GM23338 (cell line): ENCODE measurements around the gene ALPL. TPM values are rescaled to one million over a fixed set of nuclear protein-coding genes. Genes with fewer than 3 reads are reported as not detected.
"Not testable (repeated sequence)": the region's sequence is repeated elsewhere in the genome, so short reads cannot be mapped to it uniquely, and the experiment has no call there.

Source experiments
- ATAC-seq: fragments of 200-7000 bp; cut with Tn5 transposase; 3 replicates; pipeline ENCODE4 v1.9.1; 2020
- DNase-seq: peaks from one replicate; pipeline ENCODE4 v3.0.0-alpha.2; 2015; ENCODE audit warnings: low spot score
- H2AFZ ChIP-seq: fragments of 200-600 bp; sonication (generic); 2 replicates; pipeline ENCODE4 v1.8.0; 2016; ENCODE audit warnings: antibody characterized with exemption, mild to moderate bottlenecking, moderate library complexity
- H3F3A ChIP-seq: fragments of 200-600 bp; sonication (generic); replicated peaks from 2 replicates; pipeline ENCODE4 v1.8.0; 2017; ENCODE audit warnings: antibody characterized with exemption, mixed run types, low read depth
- H3K27ac ChIP-seq: fragments of 200-600 bp; sonication (generic); 2 replicates; pipeline ENCODE4 v1.6.1; 2016; ENCODE audit warnings: low read depth
- H3K27me3 ChIP-seq: fragments of 200-600 bp; sonication (generic); 2 replicates; pipeline ENCODE4 v1.8.0; 2016; ENCODE audit warnings: mild to moderate bottlenecking, mixed run types, moderate library complexity; ENCODE audit not compliant: insufficient read depth
- H3K36me3 ChIP-seq: fragments of 200-600 bp; sonication (generic); 2 replicates; pipeline ENCODE4 v1.8.0; 2016; ENCODE audit warnings: mild to moderate bottlenecking; ENCODE audit not compliant: insufficient read depth
- H3K4me1 ChIP-seq: fragments of 200-600 bp; sonication (generic); 2 replicates; pipeline ENCODE4 v1.8.0; 2016; ENCODE audit warnings: mild to moderate bottlenecking, moderate library complexity; ENCODE audit not compliant: insufficient read depth
- H3K4me2 ChIP-seq: fragments of 200-600 bp; sonication (generic); 2 replicates; pipeline ENCODE4 v1.7.1; 2017; ENCODE audit warnings: mixed run types
- H3K4me3 ChIP-seq: fragments of 200-600 bp; sonication (generic); 2 replicates; pipeline ENCODE4 v1.6.1; 2016; ENCODE audit warnings: mixed run types
- H3K79me2 ChIP-seq: fragments of 200-600 bp; sonication (generic); replicated peaks from 2 replicates; pipeline ENCODE4 v1.8.0; 2017; ENCODE audit warnings: mild to moderate bottlenecking; ENCODE audit not compliant: insufficient read depth
- H3K9me2 ChIP-seq: fragments of 200-600 bp; sonication (generic); 2 replicates; pipeline ENCODE4 v1.8.0; 2017; ENCODE audit not compliant: insufficient read depth
- H4K20me1 ChIP-seq: fragments of 200-600 bp; sonication (generic); replicated peaks from 2 replicates; pipeline ENCODE4 v1.8.0; 2017; ENCODE audit warnings: mild to moderate bottlenecking; ENCODE audit not compliant: insufficient read depth
- H3K27ac Mint-ChIP-seq: 2 replicates; pipeline ENCODE4 v1.8.0; 2020; ENCODE audit warnings: inconsistent platforms, mild to moderate bottlenecking, moderate library complexity, mixed read lengths
- H3K27me3 Mint-ChIP-seq: 3 replicates; pipeline ENCODE4 v1.8.0; 2022; ENCODE audit warnings: low read depth, mild to moderate bottlenecking, moderate library complexity, mixed read lengths, inconsistent platforms; ENCODE audit not compliant: insufficient read depth, poor library complexity
- H3K36me3 Mint-ChIP-seq: 3 replicates; pipeline ENCODE4 v1.8.0; 2021; ENCODE audit warnings: low read depth, mild to moderate bottlenecking, inconsistent platforms, moderate library complexity, mixed read lengths
- H3K4me1 Mint-ChIP-seq: 3 replicates; pipeline ENCODE4 v1.8.0; 2020; ENCODE audit warnings: mild to moderate bottlenecking, inconsistent platforms, mixed read lengths
- H3K4me3 Mint-ChIP-seq: 3 replicates; pipeline ENCODE4 v1.8.0; 2021; ENCODE audit warnings: moderate library complexity, mild to moderate bottlenecking, inconsistent platforms, mixed read lengths
- H3K9me3 Mint-ChIP-seq: 3 replicates; pipeline ENCODE4 v1.8.0; 2020; ENCODE audit warnings: moderate library complexity, mild to moderate bottlenecking, inconsistent platforms, mixed read lengths
- CREB1 ChIP-seq: fragments of 250-450 bp; sonication (Bioruptor Pico); IDR thresholded peaks from 2 replicates; pipeline ENCODE4 v1.5.0; 2020; ENCODE audit warnings: low read depth, mild to moderate bottlenecking, moderate library complexity
- EZH2phosphoT487 ChIP-seq: fragments of 200-600 bp; sonication (generic); IDR thresholded peaks from one replicate; pipeline ENCODE4 v1.8.1; 2018; ENCODE audit warnings: antibody characterized with exemption; ENCODE audit not compliant: unreplicated experiment
- JUNB ChIP-seq: IDR thresholded peaks from one replicate; pipeline ENCODE4 v1.6.1; 2016; ENCODE audit warnings: antibody characterized with exemption; ENCODE audit not compliant: unreplicated experiment
- POLR2AphosphoS5 ChIP-seq: IDR thresholded peaks from 2 replicates; pipeline ENCODE4 v1.6.1; 2016; ENCODE audit warnings: antibody characterized with exemption, low read depth
- STAT1 ChIP-seq: IDR thresholded peaks from one replicate; pipeline ENCODE4 v1.6.1; 2016; ENCODE audit warnings: antibody characterized with exemption; ENCODE audit not compliant: unreplicated experiment
- ZNF114 ChIP-seq: fragments of 250-450 bp; sonication (Bioruptor Pico); IDR thresholded peaks from 2 replicates; pipeline ENCODE4 v1.5.0; 2020; ENCODE audit warnings: mild to moderate bottlenecking, moderate library complexity
- ZNF331 ChIP-seq: fragments of 250-450 bp; sonication (Bioruptor Pico); IDR thresholded peaks from 2 replicates; pipeline ENCODE4 v1.5.0; 2020; ENCODE audit warnings: low read depth, mild to moderate bottlenecking, moderate library complexity
- polyA plus RNA-seq: library from polyadenylated mRNA; unstranded; fragments of >200 nt; fragmentation: Nextera tagmentation; extraction: Ambion mirVana; gene quantifications from 2 replicates; pipeline ENCODE4 v1.2.1, GENCODE V29; 2016
- total RNA-seq: library from RNA; depleted of rRNA; stranded (reverse); fragments of >200 nt; shearing (Covaris generic); gene quantifications from 2 replicates; pipeline ENCODE4 v1.2.3, GENCODE V29; 2014
- TF ChIP-seq, protein P1 (sequence below): fragments of 250-450 bp; sonication (Bioruptor Pico); IDR thresholded peaks from 2 replicates; pipeline ENCODE4 v1.5.0; 2020; ENCODE audit warnings: mild to moderate bottlenecking, moderate library complexity
- TF ChIP-seq, protein P2 (sequence below), 2 experiments: fragments of 200-600 bp in 1 of 2; sonication (generic) in 1 of 2; conservative IDR thresholded peaks; 2 replicates each; pipeline versions ENCODE4 v1.5.1 to v1.6.1; 2016 to 2017; ENCODE audit warnings: antibody characterized with exemption in 2 of 2, low read depth in 2 of 2, mild to moderate bottlenecking in 2 of 2, moderate library complexity in 1 of 2

The ALPL gene
- total and polyA plus RNA-seq, 2 experiments from 2014 or later: 116 to 187 TPM

DNA sequence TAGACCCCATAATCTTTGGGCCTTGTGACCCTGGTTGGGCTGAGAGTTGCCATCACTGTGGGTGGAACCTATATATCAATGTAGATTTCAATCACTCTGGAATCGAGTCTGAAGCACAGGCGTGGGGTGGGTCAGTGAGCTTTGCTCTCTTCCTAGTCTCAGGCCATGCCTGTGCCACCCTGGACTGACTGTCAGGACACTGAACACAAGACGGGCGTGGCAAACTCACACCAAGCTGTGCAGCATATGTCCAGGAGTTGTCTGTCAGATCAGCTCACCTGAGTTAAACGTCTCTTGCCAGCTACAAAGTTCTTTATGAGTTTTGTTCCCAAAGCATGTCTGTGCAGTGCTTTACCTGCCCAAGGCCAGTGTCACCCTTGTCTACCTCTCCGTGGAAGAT, 30.9 kb upstream of the ALPL start:
- ATAC-seq (no peak), DNase-seq (no peak)
- no peak overlapping the region for H3K27ac ChIP-seq
- H4K20me1 ChIP-seq: no peaks in the 10 kb centered on the region
- TF ChIP-seq POLR2AphosphoS5 (no peak), ZNF114 (CRISPR knock-in tag) (no peak), JUNB (no peak), CREB1 (CRISPR knock-in tag) (no peak), STAT1 (no peak), EZH2phosphoT487 (no peak), ZNF331 (CRISPR knock-in tag) (no peak)
- TF ChIP-seq, protein P1, sequence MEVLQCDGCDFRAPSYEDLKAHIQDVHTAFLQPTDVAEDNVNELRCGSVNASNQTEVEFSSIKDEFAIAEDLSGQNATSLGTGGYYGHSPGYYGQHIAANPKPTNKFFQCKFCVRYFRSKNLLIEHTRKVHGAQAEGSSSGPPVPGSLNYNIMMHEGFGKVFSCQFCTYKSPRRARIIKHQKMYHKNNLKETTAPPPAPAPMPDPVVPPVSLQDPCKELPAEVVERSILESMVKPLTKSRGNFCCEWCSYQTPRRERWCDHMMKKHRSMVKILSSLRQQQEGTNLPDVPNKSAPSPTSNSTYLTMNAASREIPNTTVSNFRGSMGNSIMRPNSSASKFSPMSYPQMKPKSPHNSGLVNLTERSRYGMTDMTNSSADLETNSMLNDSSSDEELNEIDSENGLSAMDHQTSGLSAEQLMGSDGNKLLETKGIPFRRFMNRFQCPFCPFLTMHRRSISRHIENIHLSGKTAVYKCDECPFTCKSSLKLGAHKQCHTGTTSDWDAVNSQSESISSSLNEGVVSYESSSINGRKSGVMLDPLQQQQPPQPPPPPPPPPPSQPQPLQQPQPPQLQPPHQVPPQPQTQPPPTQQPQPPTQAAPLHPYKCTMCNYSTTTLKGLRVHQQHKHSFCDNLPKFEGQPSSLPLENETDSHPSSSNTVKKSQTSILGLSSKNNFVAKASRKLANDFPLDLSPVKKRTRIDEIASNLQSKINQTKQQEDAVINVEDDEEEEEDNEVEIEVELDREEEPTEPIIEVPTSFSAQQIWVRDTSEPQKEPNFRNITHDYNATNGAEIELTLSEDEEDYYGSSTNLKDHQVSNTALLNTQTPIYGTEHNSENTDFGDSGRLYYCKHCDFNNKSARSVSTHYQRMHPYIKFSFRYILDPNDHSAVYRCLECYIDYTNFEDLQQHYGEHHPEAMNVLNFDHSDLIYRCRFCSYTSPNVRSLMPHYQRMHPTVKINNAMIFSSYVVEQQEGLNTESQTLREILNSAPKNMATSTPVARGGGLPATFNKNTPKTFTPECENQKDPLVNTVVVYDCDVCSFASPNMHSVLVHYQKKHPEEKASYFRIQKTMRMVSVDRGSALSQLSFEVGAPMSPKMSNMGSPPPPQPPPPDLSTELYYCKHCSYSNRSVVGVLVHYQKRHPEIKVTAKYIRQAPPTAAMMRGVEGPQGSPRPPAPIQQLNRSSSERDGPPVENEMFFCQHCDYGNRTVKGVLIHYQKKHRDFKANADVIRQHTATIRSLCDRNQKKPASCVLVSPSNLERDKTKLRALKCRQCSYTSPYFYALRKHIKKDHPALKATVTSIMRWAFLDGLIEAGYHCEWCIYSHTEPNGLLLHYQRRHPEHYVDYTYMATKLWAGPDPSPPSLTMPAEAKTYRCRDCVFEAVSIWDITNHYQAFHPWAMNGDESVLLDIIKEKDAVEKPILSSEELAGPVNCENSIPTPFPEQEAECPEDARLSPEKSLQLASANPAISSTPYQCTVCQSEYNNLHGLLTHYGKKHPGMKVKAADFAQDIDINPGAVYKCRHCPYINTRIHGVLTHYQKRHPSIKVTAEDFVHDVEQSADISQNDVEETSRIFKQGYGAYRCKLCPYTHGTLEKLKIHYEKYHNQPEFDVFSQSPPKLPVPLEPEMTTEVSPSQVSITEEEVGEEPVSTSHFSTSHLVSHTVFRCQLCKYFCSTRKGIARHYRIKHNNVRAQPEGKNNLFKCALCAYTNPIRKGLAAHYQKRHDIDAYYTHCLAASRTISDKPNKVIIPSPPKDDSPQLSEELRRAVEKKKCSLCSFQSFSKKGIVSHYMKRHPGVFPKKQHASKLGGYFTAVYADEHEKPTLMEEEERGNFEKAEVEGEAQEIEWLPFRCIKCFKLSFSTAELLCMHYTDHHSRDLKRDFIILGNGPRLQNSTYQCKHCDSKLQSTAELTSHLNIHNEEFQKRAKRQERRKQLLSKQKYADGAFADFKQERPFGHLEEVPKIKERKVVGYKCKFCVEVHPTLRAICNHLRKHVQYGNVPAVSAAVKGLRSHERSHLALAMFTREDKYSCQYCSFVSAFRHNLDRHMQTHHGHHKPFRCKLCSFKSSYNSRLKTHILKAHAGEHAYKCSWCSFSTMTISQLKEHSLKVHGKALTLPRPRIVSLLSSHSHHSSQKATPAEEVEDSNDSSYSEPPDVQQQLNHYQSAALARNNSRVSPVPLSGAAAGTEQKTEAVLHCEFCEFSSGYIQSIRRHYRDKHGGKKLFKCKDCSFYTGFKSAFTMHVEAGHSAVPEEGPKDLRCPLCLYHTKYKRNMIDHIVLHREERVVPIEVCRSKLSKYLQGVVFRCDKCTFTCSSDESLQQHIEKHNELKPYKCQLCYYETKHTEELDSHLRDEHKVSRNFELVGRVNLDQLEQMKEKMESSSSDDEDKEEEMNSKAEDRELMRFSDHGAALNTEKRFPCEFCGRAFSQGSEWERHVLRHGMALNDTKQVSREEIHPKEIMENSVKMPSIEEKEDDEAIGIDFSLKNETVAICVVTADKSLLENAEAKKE: no peak
- TF ChIP-seq, protein P2, sequence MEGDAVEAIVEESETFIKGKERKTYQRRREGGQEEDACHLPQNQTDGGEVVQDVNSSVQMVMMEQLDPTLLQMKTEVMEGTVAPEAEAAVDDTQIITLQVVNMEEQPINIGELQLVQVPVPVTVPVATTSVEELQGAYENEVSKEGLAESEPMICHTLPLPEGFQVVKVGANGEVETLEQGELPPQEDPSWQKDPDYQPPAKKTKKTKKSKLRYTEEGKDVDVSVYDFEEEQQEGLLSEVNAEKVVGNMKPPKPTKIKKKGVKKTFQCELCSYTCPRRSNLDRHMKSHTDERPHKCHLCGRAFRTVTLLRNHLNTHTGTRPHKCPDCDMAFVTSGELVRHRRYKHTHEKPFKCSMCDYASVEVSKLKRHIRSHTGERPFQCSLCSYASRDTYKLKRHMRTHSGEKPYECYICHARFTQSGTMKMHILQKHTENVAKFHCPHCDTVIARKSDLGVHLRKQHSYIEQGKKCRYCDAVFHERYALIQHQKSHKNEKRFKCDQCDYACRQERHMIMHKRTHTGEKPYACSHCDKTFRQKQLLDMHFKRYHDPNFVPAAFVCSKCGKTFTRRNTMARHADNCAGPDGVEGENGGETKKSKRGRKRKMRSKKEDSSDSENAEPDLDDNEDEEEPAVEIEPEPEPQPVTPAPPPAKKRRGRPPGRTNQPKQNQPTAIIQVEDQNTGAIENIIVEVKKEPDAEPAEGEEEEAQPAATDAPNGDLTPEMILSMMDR (conservative IDR thresholded peaks at IDR 0.05; ENCODE audit: low read depth in 2 of 2): no peak
- no peaks in the 10 kb centered on the region for H3K9me2 ChIP-seq
- peaks cover 6% of the 10 kb centered on the region for H3K27me3 ChIP-seq
- H2AFZ ChIP-seq: no peak overlapping the region
- Mint-ChIP-seq H3K4me1 (no peaks in the 10 kb centered on the region), H3K4me3 (no peak overlapping the region), H3K27ac (no peak overlapping the region), H3K27me3 (peaks cover 4% of the 10 kb centered on the region), H3K36me3 (peaks cover 12% of the 10 kb centered on the region), H3K9me3 (no peaks in the 10 kb centered on the region)
- no peaks in the 10 kb centered on the region; the same call in 1 of the 2 replicates for H3K36me3 ChIP-seq
- no peak overlapping the region for H3K4me3 ChIP-seq
- H3K4me2 ChIP-seq: no peak overlapping the region
- no peaks in the 10 kb centered on the region for H3K79me2 ChIP-seq
- H3F3A ChIP-seq: no peaks in the 10 kb centered on the region
- no peaks in the 10 kb centered on the region for H3K4me1 ChIP-seq

DNA sequence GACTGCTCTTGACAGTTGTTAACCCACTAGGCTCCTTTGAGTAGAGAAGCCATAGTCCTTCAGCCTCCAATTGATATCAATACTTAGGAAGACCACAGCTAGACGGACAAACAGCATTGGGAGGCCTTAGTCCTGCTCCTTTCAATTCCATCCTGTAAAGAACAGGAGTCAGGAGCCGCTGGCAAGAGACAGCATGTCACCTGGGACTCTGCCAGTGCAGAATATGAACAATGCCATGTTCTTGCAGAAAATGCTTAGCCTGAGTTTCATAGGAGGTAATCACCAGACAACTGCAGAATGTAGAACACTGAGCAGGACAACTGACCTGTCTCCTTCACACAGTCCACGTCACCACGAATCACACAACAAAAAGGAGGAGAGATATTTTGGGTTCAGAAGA, 25.3 kb upstream of the ALPL start:
- not testable (repeated sequence) for H2AFZ ChIP-seq, H3K4me2 ChIP-seq, H3K79me2 ChIP-seq, H3K27me3 ChIP-seq, H3K9me3 Mint-ChIP-seq, H3K4me3 Mint-ChIP-seq, ATAC-seq, H3K27ac Mint-ChIP-seq, H3K4me3 ChIP-seq, H3K4me1 Mint-ChIP-seq, DNase-seq, H4K20me1 ChIP-seq, H3K36me3 ChIP-seq, H3K36me3 Mint-ChIP-seq, H3K4me1 ChIP-seq, H3F3A ChIP-seq, H3K27ac ChIP-seq, H3K9me2 ChIP-seq
- H3K27me3 Mint-ChIP-seq: peaks cover 13% of the 10 kb centered on the region
